Measurements from ENCODE around the gene PRKG1. TPM values are rescaled to one million over a fixed set of nuclear protein-coding genes. Genes with fewer than 3 reads are reported as not detected.
"Not testable (repeated sequence)": the region's sequence is repeated elsewhere in the genome, so short reads cannot be mapped to it uniquely, and the experiment has no call there.

The PRKG1 gene
- polyA plus RNA-seq, 1 donor (not counting 4 experiments of a cell fraction or from before 2014, with no cell fraction given), result 0.24 TPM

- Histone ChIP-seq H3K36me3 (ENCODE audit: control insufficient read depth in 2 of 2, extremely low read depth in 1 of 2, insufficient read depth in 2 of 2, low read length in 2 of 2) (no peaks in the 10 kb centered on the region), H3K4me1 (ENCODE audit: control insufficient read depth, extremely low read depth, insufficient read depth, low read length) (no peaks in the 10 kb centered on the region), H3K79me2 (ENCODE audit: control insufficient read depth, insufficient read depth, low read length) (no peaks in the 10 kb centered on the region), H3K9ac (ENCODE audit: control insufficient read depth, extremely low read depth, insufficient read depth, low read length) (no peak overlapping the region), H3K9me3 (ENCODE audit: control insufficient read depth, low read depth, low read length) (no peaks in the 10 kb centered on the region), H3K4me2 (ENCODE audit: control insufficient read depth, extremely low read depth, insufficient read depth, low read depth, low read length) (no peak overlapping the region), H4K20me1 (ENCODE audit: control insufficient read depth, extremely low read depth, insufficient read depth, low read length) (no peaks in the 10 kb centered on the region), H3K27ac (ENCODE audit: control insufficient read depth, insufficient read depth, low read length) (no peak overlapping the region), H3K9me1 (ENCODE audit: control insufficient read depth, extremely low read depth, insufficient read depth, low read length) (no peaks in the 10 kb centered on the region), H3K27me3 (ENCODE audit: control insufficient read depth, extremely low read depth, insufficient read depth, low read length) (no peaks in the 10 kb centered on the region), H3K4me3 (ENCODE audit: control insufficient read depth in 2 of 3, extremely low read depth in 1 of 3, insufficient read depth in 2 of 3, low read depth in 1 of 3, low read length in 3 of 3) (no peak overlapping the region), H2AFZ (ENCODE audit: control insufficient read depth, low read length) (no peak overlapping the region)
- dilution Hi-C loops (cut with MboI; ENCODE audit: extremely low pct_ligation_motif_present, low sequenced_read_pairs), result no loop called here
- TF ChIP-seq CTCF (optimal IDR thresholded peaks at IDR 0.05 in 1 of 3, IDR thresholded peaks at IDR 0.05 in 1 of 3, conservative IDR thresholded peaks at IDR 0.05 in 1 of 3; ENCODE audit: extremely low read depth in 1 of 3, insufficient read depth in 2 of 3, low read length in 3 of 3) (no peak), EZH2 (IDR thresholded peaks at IDR 0.05; ENCODE audit: low read length) (no peak)
- FAIRE-seq (no peak), DNase-seq (ENCODE audit: low read depth, low spot score) (no peak)
Observed at GRCh38 chr10:51569467-51569866, 495.2 kb downstream of the PRKG1 start.

GRCh38 chr10:51574248-51575048, 500.2 kb downstream of the PRKG1 start:
- no peak overlapping the region for H3K4me3 ChIP-seq (ENCODE audit: control insufficient read depth in 2 of 3, extremely low read depth in 1 of 3, insufficient read depth in 2 of 3, low read depth in 1 of 3, low read length in 3 of 3)
- dilution Hi-C loops (cut with MboI; ENCODE audit: extremely low pct_ligation_motif_present, low sequenced_read_pairs), result no loop called here
- H3K9ac ChIP-seq (ENCODE audit: control insufficient read depth, extremely low read depth, insufficient read depth, low read length), result no peak overlapping the region
- no peak overlapping the region for H2AFZ ChIP-seq (ENCODE audit: control insufficient read depth, low read length)
- no peak for DNase-seq (ENCODE audit: low read depth, low spot score)
- no peaks in the 10 kb centered on the region for H3K9me3 ChIP-seq (ENCODE audit: control insufficient read depth, low read depth, low read length)
- H3K36me3 ChIP-seq (ENCODE audit: control insufficient read depth in 2 of 2, extremely low read depth in 1 of 2, insufficient read depth in 2 of 2, low read length in 2 of 2), result no peaks in the 10 kb centered on the region
- TF ChIP-seq EZH2 (IDR thresholded peaks at IDR 0.05; ENCODE audit: low read length) (no peak), CTCF (optimal IDR thresholded peaks at IDR 0.05 in 1 of 3, IDR thresholded peaks at IDR 0.05 in 1 of 3, conservative IDR thresholded peaks at IDR 0.05 in 1 of 3; ENCODE audit: extremely low read depth in 1 of 3, insufficient read depth in 2 of 3, low read length in 3 of 3) (no peak)
- no peaks in the 10 kb centered on the region for H3K4me1 ChIP-seq (ENCODE audit: control insufficient read depth, extremely low read depth, insufficient read depth, low read length)
- no peaks in the 10 kb centered on the region for H3K9me1 ChIP-seq (ENCODE audit: control insufficient read depth, extremely low read depth, insufficient read depth, low read length)
- no peaks in the 10 kb centered on the region for H4K20me1 ChIP-seq (ENCODE audit: control insufficient read depth, extremely low read depth, insufficient read depth, low read length)
- no peak for FAIRE-seq
- no peaks in the 10 kb centered on the region for H3K27me3 ChIP-seq (ENCODE audit: control insufficient read depth, extremely low read depth, insufficient read depth, low read length)
- no peak overlapping the region for H3K4me2 ChIP-seq (ENCODE audit: control insufficient read depth, extremely low read depth, insufficient read depth, low read depth, low read length)
- H3K27ac ChIP-seq (ENCODE audit: control insufficient read depth, insufficient read depth, low read length), result no peak overlapping the region
- no peaks in the 10 kb centered on the region for H3K79me2 ChIP-seq (ENCODE audit: control insufficient read depth, insufficient read depth, low read length)

GRCh38 chr10:51581196-51581595, 506.9 kb downstream of the PRKG1 start:
- dilution Hi-C loops (cut with MboI; ENCODE audit: extremely low pct_ligation_motif_present, low sequenced_read_pairs); H3K36me3 ChIP-seq (ENCODE audit: control insufficient read depth in 2 of 2, extremely low read depth in 1 of 2, insufficient read depth in 2 of 2, low read length in 2 of 2); H3K9me1 ChIP-seq (ENCODE audit: control insufficient read depth, extremely low read depth, insufficient read depth, low read length); H3K9ac ChIP-seq (ENCODE audit: control insufficient read depth, extremely low read depth, insufficient read depth, low read length); H3K79me2 ChIP-seq (ENCODE audit: control insufficient read depth, insufficient read depth, low read length); H3K4me2 ChIP-seq (ENCODE audit: control insufficient read depth, extremely low read depth, insufficient read depth, low read depth, low read length); H2AFZ ChIP-seq (ENCODE audit: control insufficient read depth, low read length); FAIRE-seq; DNase-seq (ENCODE audit: low read depth, low spot score); H3K4me3 ChIP-seq (ENCODE audit: control insufficient read depth in 2 of 3, extremely low read depth in 1 of 3, insufficient read depth in 2 of 3, low read depth in 1 of 3, low read length in 3 of 3); H3K27me3 ChIP-seq (ENCODE audit: control insufficient read depth, extremely low read depth, insufficient read depth, low read length); H3K27ac ChIP-seq (ENCODE audit: control insufficient read depth, insufficient read depth, low read length); H3K9me3 ChIP-seq (ENCODE audit: control insufficient read depth, low read depth, low read length); H3K4me1 ChIP-seq (ENCODE audit: control insufficient read depth, extremely low read depth, insufficient read depth, low read length); H4K20me1 ChIP-seq (ENCODE audit: control insufficient read depth, extremely low read depth, insufficient read depth, low read length): not testable (repeated sequence)

All from keratinocyte (primary cell).